Measurements from ENCODE around the gene B4GALNT3. TPM values are rescaled to one million over a fixed set of nuclear protein-coding genes. Genes with fewer than 3 reads are reported as not detected.

B4GALNT3 gene
- total RNA-seq, 4 donors from 2014 or later, result under 0.01 to 0.80 (median 0.36) TPM

GRCh38 chr12:559208-559905 lies 99.6 kb downstream of the B4GALNT3 start:
- DNase-seq (ENCODE audit: extremely low spot score), result no peak
- Histone ChIP-seq H3K27ac (replicated peaks in 1 of 4) (no peak overlapping the region), H3K4me3 (no peak overlapping the region), H3K9me3 (no peaks in the 10 kb centered on the region), H3K36me3 (peaks cover 0 to 22% (median 0%) of the 10 kb centered on the region in 4 donors), H3K4me1 (peaks cover 0 to 10% (median 0%) of the 10 kb centered on the region in 4 donors), H3K27me3 (peaks cover 0 to 15% (median 0%) of the 10 kb centered on the region in 4 donors)
- 90% methylated on average over 20 of the region's 21 CpGs for WGBS
- TF ChIP-seq POLR2A (IDR thresholded peaks at IDR 0.05; ENCODE audit: low read depth) (no peak), CTCF (IDR thresholded peaks at IDR 0.05) (no peak), POLR2AphosphoS5 (IDR thresholded peaks at IDR 0.05) (no peak), EP300 (IDR thresholded peaks at IDR 0.05) (no peak)
- intact Hi-C loops (cut with DNase I), result no loop called here

GRCh38 chr12:559906-560455 lies 100.2 kb downstream of the B4GALNT3 start:
- H3K27me3 ChIP-seq, result peaks cover 0 to 15% (median 0%) of the 10 kb centered on the region in 4 donors
- 91% methylated on average over 14 of the region's 14 CpGs for WGBS
- intact Hi-C loops (cut with DNase I), result no loop called here
- peaks cover 0 to 10% (median 0%) of the 10 kb centered on the region in 4 donors for H3K4me1 ChIP-seq
- H3K27ac ChIP-seq (replicated peaks in 1 of 4), result no peak overlapping the region
- peaks cover 0 to 22% (median 0%) of the 10 kb centered on the region in 4 donors for H3K36me3 ChIP-seq
- H3K9me3 ChIP-seq, result no peaks in the 10 kb centered on the region
- TF ChIP-seq POLR2A (IDR thresholded peaks at IDR 0.05; ENCODE audit: low read depth), result no peak
- no peak for TF ChIP-seq EP300 (IDR thresholded peaks at IDR 0.05)
- TF ChIP-seq CTCF (IDR thresholded peaks at IDR 0.05), result no peak
- TF ChIP-seq POLR2AphosphoS5 (IDR thresholded peaks at IDR 0.05), result no peak
- DNase-seq (ENCODE audit: extremely low spot score), result no peak
- H3K4me3 ChIP-seq, result no peak overlapping the region

GRCh38 chr12:560691-561390 lies 101.1 kb downstream of the B4GALNT3 start:
- peaks cover 0 to 15% (median 0%) of the 10 kb centered on the region in 4 donors for H3K27me3 ChIP-seq
- no peak overlapping the region for H3K4me3 ChIP-seq
- H3K27ac ChIP-seq (replicated peaks in 1 of 4), result no peak overlapping the region
- peaks cover 0 to 10% (median 0%) of the 10 kb centered on the region in 4 donors for H3K4me1 ChIP-seq
- DNase-seq (ENCODE audit: extremely low spot score), result no peak
- H3K9me3 ChIP-seq, result no peaks in the 10 kb centered on the region
- peaks cover 0 to 27% (median 3%) of the 10 kb centered on the region in 4 donors for H3K36me3 ChIP-seq
- 80% methylated on average over 16 of the region's 19 CpGs for whole genome bisulfite sequencing
- intact Hi-C loops (cut with DNase I), result no loop called here
- TF ChIP-seq POLR2AphosphoS5 (IDR thresholded peaks at IDR 0.05) (no peak), EP300 (IDR thresholded peaks at IDR 0.05) (no peak), POLR2A (IDR thresholded peaks at IDR 0.05; ENCODE audit: low read depth) (no peak), CTCF (IDR thresholded peaks at IDR 0.05) (no peak)

- no peak overlapping the region for H3K27ac ChIP-seq (replicated peaks in 1 of 4)
- H3K4me3 ChIP-seq, result peak overlapping the region in 1 of 4 donors; percentile 15
- peaks cover 0 to 27% (median 3%) of the 10 kb centered on the region in 4 donors for H3K36me3 ChIP-seq
- TF ChIP-seq POLR2A (IDR thresholded peaks at IDR 0.05; ENCODE audit: low read depth) (no peak), EP300 (IDR thresholded peaks at IDR 0.05) (no peak), POLR2AphosphoS5 (IDR thresholded peaks at IDR 0.05) (no peak), CTCF (IDR thresholded peaks at IDR 0.05) (no peak)
- intact Hi-C loops (cut with DNase I), result no loop called here
- H3K4me1 ChIP-seq, result peaks cover 0 to 10% (median 0%) of the 10 kb centered on the region in 4 donors
- 88% methylated on average over 5 of the region's 14 CpGs for WGBS
- no peak for DNase-seq (ENCODE audit: extremely low spot score)
- peaks cover 0 to 15% (median 0%) of the 10 kb centered on the region in 4 donors for H3K27me3 ChIP-seq
- no peaks in the 10 kb centered on the region for H3K9me3 ChIP-seq
These were observed 101.6 kb downstream of the B4GALNT3 start for GRCh38 chr12:561391-561705.
